Measurements from ENCODE around the gene PDHA2.
"Not testable (repeated sequence)": the region's sequence is repeated elsewhere in the genome, so short reads cannot be mapped to it uniquely, and the experiment has no call there.

PDHA2 gene

GRCh38 chr4:95867919-95868318, 28.0 kb downstream of the PDHA2 start:
- in situ Hi-C loops (cut with MboI; ENCODE audit: low pct_unique_long_range_greater_than_20kb, low sequenced_read_pairs, unreplicated experiment), result no loop called here
- DNase-seq (ENCODE audit: low spot score), result no peak
- TF ChIP-seq CTCF (IDR thresholded peaks at IDR 0.05; ENCODE audit: extremely low read depth, insufficient read depth, missing control alignments), result no peak

GRCh38 chr4:95869414-95869813, 29.5 kb downstream of the PDHA2 start:
- DNase-seq (ENCODE audit: low spot score); in situ Hi-C loops (cut with MboI; ENCODE audit: low pct_unique_long_range_greater_than_20kb, low sequenced_read_pairs, unreplicated experiment): not testable (repeated sequence)

GRCh38 chr4:95869961-95870500, 30.1 kb downstream of the PDHA2 start:
- no peak for DNase-seq (ENCODE audit: low spot score)
- TF ChIP-seq CTCF (IDR thresholded peaks at IDR 0.05; ENCODE audit: extremely low read depth, insufficient read depth, missing control alignments), result no peak
- in situ Hi-C loops (cut with MboI; ENCODE audit: low pct_unique_long_range_greater_than_20kb, low sequenced_read_pairs, unreplicated experiment), result no loop called here

- in situ Hi-C loops (cut with MboI; ENCODE audit: low pct_unique_long_range_greater_than_20kb, low sequenced_read_pairs, unreplicated experiment), result no loop called here
- no peak for TF ChIP-seq CTCF (IDR thresholded peaks at IDR 0.05; ENCODE audit: extremely low read depth, insufficient read depth, missing control alignments)
- no peak for DNase-seq (ENCODE audit: low spot score)
Measured at GRCh38 chr4:95877636-95878035, 37.7 kb downstream of the PDHA2 start.

- DNase-seq (ENCODE audit: low spot score), result no peak
- TF ChIP-seq CTCF (IDR thresholded peaks at IDR 0.05; ENCODE audit: extremely low read depth, insufficient read depth, missing control alignments), result no peak
- in situ Hi-C loops (cut with MboI; ENCODE audit: low pct_unique_long_range_greater_than_20kb, low sequenced_read_pairs, unreplicated experiment), result no loop called here
Measured at GRCh38 chr4:95887551-95887950, 47.7 kb downstream of the PDHA2 start.

- in situ Hi-C loops (cut with MboI; ENCODE audit: low pct_unique_long_range_greater_than_20kb, low sequenced_read_pairs, unreplicated experiment), result no loop called here
- TF ChIP-seq CTCF (IDR thresholded peaks at IDR 0.05; ENCODE audit: extremely low read depth, insufficient read depth, missing control alignments), result no peak
- DNase-seq (ENCODE audit: low spot score), result no peak
Measured at GRCh38 chr4:95889662-95890061, 49.8 kb downstream of the PDHA2 start.

Measured in GM13977 (cell line).